HG03095 (cell line): Measurements from ENCODE around the gene KISS1.

ENCODE experiments used
- ATAC-seq: cut with Tn5 transposase; IDR thresholded peaks from one replicate; pipeline ENCODE4 v1.9.1; 2021; ENCODE audit warnings: moderate library complexity; ENCODE audit not compliant: unreplicated experiment

Gene KISS1

DNA sequence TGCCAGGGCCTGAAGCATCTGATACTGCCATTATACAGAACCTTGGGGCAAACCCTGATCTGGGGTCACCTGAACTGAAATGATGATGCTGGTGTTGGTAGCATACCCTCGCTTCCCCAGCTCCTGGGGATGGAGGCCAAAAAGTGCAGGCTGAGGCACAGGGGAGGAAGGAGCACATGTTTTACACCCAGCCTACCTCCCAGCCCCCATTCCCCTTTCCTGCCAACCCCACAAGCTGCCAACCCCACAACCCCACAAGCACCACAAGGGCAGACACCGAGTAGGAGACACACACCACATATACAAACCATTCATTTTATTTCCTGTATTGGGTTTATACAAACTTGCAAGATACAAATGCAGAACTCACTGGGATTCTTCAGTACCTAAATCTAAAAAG, 22.3 kb upstream of the KISS1 start:
- ATAC-seq, result no peak

DNA sequence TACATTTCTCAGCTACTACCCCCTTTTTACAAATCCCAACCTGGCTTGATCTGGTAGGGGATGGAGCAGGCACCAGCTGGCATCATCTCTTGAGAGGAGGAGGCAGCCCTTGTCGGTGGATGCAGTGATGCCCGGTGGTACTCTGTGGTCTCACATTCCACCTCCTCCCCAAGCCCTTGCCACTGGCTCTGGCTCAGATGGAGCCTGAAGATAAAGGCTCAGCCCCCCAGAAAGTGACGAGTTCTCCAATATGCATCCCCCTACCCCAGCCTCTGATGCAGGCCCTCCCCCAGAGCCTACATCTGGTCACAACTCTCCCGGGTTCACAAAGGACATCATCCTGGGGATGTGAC, 21.3 kb upstream of the KISS1 start:
- no peak for ATAC-seq

DNA sequence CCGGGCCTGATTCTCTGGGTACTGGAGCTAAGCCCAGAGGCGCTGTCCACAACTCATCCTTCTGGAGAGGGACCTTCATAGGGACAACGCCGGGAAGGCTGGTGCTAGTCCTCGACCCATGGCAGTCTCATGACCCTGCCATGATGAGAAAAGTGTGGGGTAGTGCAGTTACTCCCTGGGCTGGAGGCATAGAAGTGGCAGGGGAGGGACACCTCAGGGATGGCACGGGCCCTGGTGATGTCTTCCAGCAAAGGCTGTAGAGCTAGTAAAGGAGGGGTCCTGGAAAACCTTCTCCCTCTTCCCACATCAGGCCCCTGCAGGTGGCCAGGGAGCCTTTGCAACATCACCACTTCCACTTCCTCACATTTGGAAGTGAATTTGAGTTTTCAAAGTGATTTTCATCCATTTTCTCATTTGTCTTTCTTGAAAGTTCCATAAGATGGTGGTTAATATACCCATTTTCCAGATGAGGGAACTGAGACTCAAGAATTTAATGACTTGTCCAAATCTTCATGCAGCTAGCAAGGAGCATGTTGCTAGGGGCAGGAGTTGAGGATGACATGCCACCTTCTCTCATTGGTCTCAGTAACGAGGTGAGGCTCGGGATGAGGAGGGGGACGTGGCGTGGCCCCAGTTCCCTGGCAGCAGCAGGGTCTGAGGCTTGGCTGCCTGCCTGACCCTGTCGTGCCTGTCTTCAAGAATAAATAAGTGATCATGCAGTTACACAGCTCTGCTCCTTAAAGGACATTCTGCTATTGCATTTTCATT, 20.8 kb upstream of the KISS1 start:
- ATAC-seq, result no peak

DNA sequence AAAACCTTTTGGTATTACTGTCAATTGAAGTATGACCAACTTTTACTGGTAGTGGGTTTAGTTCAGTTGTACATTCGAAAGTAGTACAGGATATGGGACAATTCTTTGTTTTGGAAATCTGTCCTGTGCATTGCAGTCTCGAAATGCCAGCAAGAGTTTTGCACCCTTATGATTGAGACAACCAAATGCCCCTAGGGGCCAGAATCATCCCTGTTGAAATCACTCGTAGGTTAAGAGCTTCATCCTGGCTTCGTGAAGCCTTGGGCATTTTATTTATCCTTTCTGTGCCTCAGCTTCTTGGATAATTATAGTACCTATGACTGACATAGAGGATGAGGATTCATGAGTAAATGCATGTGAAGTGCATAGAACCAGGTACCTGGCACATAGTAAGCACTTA, 19.9 kb upstream of the KISS1 start:
- ATAC-seq, result no peak

DNA sequence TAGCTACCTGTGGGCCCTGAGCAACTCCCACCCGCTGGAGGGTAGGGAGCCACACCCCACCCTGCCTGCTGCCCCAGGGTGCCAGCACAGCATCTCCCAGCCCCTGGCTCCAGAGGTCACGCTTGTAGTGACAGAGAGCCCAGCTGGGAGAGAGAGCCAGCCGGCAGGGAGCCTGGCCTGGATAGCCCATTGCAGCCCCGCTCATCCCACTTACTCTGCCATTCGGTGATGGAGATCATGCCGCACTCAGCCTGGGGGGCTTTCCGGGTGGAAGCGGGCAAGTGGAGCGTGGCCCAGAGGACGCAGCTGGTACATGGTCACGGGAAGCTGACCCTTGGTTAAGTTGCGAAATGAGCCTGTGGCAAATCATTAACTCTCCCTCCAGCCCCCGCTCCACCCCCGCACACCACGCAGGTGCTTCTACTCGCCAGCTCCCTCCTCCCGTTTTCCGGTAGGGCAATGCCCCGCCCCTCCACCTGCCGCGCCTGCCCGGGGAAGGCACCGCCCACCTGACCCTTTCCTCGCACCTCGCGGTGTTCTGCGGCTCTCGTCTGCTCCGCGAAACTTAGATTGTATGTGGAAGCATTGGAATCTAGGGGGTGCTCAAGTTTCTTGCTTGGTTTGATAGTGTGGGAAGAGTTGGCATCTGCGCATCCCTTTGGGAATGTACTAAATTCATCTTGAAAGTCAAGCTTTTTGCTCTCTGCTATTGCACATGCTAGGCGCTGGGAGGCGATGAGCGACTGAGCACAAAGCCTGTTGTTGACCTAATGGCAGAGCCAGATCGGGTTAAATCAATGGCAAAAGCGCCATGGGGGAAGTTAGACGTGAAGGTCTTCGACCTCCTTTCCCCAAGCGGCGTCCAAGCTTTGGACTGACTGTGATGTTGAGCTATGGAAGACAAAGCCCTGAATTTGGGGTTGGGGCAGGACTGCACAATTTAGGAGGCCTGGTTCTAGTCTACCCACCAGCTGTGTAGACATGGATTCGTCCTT, 17.7 kb upstream of the KISS1 start, which contains the start of gene GOLT1A:
Gene GOLT1A (minus strand): TSS at position 321 of the 995 bp plus-strand sequence. CDS start 82 bp downstream, at position 239.
- ATAC-seq, result peak; percentile 67

DNA sequence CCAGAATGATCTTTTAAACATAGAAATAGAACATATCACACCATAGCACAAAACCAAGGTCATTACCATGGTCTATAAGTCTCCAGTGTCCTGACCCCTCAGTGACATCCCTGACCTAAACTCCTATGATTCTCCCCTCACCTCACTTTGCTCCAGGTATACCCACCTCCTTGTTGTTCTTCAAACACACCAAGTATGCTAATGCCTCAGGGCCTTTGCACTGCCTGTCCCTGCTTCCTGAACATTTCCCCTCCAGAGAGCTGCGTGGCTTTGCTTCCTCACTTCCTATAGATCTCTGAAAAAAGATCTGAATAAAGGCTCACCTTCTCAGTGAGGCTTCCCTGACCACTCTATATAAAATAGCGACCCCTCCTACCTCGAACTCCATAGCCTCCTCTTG, 16.4 kb upstream of the KISS1 start:
- ATAC-seq, result no peak

DNA sequence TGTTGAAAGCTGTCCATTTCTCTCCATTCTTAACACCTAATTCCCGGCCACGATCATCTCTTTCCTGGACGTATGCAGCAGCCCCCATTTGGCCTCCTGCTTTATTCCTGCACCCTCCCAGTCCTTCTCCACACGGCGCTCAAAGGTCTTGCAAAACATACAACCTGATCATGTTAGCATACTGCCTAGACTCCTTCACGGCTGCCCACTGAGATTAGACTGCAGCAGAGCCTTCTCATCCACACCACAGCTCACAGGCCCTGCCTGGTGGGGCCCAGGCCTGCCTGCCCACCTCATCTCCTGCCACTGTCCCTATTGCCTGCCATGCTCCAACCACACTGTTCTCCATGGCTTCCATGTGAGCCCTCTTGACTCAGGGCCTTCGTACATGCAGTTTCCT, 14.8 kb upstream of the KISS1 start:
- ATAC-seq, result no peak

DNA sequence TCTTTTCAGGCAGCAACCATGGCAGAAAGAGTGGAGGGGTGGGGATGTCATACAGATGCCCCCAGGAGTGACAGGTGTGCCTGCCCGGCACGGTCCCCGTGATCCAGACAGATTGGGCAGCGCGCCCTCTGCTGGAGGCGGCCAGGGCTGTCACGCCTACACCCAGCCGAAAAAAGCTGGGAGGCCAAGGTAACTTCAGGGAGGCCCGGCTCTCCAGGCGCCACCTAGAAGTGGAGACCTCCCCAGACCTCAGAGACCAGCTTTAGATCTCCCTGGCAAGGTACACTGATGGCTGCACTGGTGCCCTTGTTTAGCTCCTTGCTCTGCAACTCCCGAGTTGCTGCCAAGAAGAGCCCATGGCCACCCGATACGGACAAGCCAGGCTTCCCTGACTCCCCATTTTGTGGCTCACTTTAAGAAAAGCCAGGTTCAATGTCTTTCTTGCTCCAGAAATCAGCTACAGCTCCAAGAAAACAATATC, 10.9 kb upstream of the KISS1 start:
- peak; percentile 77 for ATAC-seq

DNA sequence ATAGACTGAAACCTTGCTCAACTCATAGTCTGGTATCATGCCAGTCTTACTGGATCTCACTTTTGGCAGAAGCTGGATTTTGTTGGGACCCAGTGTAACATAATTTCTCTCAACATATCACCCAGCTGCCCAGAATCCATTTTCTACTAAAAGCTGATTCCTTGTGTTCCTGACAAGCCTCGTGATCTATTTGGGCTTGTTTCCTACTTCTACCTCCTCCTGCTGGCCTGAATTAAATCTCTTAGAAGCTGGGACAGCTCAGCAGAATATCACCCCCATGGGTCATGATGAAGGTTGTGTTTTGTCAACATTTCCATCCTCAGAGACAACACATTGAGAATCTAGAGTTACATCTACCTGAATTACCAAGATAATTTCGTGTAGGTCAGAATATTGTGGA, 9.8 kb upstream of the KISS1 start:
- no peak for ATAC-seq

DNA sequence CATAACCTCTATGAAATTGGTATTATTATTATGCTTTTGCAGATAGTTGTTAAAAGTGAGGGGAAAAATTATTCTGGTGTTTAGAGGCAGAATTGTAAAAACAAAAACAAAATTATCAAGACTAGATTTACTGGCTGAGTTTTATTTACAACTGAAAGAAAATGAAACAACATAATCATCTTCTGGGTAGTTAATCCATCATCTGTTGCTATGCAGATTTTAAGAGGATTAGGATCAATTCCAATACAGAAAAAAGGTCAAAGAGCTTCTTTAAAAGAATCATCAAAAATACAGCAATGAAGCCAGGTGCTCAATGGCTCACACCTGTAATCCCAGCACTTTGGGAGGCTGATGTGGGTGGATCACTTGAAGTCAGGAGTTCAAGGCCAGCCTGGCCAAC, 9.2 kb upstream of the KISS1 start:
- ATAC-seq, result no peak

DNA sequence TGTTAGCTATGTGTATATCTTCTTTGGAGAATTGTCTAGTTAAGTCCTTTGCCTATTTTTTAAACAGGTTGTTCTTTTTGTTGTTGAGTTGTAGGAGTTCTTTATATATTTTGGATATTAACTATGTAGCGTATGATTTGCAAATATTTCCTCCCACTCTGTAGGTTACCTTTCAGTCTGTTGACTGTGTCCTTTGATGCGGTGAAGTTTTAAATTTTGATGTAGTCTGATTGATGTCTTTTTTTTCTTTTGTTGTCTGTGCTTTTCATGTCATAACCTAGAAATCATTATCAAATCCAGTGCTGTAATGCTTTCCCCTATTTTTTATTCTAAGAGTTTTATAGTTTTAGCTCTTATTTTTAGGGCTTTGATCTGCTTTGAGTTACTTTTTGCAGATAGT, 8.7 kb upstream of the KISS1 start:
- ATAC-seq, result no peak

DNA sequence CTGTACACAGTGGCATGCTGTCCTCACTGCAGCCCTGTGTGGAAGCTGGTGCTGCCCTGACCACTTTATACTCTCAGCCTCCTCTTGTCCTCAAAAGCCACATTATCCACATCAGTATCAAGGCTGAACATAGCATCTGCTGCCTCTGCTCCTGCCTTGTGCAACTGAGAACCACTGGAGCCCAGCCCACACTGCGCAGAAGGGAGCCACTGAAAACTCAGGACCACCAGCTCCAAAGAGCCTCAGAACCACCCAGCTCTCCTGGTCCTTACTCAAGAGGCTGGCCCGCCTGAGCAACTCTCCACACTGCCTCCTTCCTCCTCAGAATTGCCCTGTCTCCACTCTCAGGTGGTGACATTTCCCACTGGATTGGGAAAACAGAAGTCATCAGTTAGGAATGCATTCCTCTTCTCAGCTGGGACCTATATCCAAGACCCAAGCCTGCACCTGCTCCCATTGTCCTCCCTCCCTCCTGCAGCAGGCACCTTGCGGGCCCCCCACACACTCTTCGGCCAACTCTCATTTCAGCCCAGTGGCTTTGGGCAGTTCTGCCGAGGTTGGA, 7.0 kb upstream of the KISS1 start:
- no peak for ATAC-seq

DNA sequence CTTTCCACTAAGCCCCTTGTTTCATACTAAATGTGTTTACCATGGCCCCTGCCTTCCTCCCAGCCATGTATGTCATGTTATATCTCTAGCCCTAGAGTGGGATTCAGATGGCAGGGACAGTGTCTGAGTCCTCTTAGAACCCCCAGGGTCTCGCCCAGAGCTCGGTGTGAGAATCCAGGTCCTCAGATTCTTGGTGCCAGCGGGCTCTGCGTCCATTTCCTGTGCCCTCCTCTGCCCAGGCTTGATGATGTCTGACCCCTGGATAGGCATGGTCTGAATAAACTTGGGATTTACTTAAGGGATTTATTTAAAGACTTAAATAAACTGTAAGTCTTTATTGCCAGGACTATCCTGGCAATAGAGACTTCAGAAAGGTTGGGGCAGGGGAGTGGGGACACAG, 6.2 kb upstream of the KISS1 start:
- ATAC-seq, result no peak

DNA sequence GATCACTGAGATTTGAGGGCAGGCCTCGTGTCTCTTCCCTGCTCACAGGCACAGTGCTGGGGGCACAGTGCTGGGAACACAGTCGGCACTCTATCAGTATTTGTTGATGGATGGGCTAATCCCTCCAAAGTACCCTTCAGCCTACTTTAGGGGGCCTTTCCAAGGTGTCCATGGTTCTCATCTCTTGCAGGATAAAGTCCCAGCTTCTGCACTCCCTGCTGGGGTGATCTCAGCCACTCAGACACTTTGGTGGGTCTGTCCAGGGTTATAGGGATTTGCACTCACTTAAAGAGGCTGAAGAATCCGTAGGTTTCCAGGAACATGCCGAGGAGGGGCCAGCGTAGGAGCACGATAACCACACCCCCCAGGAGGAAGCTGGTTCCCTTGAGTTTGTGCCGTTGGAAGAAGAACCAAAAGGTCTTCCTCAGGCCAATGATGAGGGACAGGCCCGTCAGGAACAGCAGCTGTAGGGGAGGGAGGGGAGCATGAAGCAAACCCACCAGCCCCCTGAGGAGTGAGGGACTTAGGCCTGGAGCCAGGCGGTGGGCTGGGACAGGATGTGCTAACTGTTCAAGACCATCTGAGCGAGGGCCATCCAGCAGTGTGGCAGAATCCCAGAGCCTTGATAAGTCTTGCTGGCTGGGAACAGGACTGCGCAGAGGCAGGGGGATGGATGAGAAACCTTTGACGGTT, 5.2 kb upstream of the KISS1 start:
- ATAC-seq, result no peak

DNA sequence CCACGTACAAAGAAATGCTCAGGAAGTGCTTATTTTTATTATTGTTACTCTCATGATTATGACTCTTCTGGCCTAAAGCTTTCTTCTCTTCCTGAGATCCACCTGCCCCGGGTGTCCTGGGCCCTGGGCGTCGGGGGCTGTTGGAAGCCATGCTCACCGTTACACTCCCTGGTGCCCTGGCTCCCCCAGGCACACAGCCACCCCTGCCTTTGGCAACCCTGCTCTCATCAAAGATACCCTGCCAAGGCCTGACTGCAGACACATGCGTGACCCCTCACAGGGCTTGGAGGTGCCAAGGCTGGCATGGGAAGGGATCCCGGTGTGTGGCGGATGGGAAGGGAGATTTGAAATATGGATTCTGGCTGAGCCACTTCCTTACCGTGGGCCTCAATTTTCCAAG, 3.3 kb upstream of the KISS1 start:
- no peak for ATAC-seq

DNA sequence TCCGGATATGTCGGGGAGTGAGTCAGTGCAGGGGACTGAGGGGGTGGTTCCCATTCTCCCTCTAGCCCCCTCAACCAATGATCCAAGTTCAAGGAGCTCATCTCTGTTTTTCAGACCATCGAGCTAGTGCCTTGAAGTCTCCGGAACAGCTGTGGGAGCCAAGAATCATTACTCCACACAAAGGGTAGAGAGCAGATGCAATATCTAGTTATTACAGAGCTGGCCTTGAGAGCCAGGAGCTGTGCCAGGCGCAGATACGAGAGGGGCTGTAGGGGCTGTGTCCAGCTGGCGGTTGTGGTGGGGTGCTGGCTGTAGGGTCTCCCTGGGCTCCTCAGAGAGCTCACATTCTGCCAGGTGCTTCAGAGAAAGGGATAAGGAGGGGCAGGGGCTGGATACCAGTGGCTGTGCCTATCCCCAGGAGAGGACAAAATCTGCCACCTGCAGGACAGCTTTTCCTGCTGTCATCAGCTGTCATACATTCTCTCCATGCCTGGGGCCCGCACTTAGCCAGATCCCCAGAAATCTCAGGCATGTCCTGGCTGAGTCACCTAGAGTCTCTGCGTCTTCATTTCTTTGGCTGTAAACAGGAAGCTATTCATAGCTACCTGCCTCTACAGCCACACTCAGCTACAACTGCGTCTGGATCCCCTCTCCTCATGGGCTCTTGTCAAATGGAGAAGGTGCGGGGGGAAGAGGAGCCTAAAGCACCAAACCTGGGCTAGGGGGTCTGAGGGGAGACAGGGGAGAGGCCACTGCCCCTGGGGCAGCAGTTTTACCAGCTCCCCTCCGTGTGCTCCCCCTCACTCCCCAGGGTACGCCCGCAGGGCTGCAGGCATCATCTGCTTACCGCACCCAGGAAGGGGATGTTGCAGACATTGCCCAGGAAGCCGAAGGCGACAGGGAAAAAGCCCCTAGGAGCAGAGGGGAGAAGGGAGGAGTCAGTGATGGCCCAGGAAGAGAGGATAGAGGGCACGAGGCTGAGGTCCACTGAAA, 2.4 kb upstream of the KISS1 start:
- no peak for ATAC-seq

DNA sequence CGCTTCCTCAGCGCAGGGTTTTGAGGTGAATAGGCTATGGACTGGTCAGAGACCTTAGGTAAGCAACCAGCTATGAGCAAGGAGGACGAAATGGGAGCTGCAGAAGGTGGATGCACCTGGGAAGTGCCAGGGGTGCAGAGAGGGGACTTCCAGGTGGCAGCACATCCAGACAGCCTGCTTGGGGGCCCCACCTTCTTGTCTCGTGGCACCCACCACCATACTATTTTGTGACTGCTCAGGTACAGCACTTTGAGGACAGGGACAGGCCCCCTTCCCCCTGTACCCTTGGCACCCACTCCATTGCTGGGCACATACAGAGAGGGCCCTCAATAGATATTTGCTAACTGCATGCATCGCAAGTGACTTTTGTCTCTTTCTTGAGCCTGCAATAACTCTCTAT, 777 bp upstream of the KISS1 start:
- no peak for ATAC-seq

DNA sequence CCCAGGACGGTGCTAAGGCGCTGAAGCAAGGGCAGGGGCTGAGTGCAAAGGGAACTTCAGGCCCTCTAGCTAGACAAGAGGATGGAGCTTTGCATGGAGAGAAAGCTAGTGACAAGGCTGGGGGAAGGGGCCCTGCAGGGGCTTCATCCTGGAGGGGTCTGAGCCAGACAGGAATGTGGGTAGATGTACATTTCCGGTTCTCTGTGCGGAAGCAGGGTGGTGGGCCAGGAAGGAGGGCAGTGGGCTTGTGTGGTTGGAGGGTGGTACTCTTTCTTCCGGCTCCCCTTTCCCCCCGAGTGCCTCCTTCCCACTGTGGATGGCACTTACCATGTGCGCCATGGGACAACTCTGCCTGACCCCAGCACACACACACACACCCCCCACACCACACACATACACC, 1.5 kb downstream of the KISS1 start:
- no peak for ATAC-seq

DNA sequence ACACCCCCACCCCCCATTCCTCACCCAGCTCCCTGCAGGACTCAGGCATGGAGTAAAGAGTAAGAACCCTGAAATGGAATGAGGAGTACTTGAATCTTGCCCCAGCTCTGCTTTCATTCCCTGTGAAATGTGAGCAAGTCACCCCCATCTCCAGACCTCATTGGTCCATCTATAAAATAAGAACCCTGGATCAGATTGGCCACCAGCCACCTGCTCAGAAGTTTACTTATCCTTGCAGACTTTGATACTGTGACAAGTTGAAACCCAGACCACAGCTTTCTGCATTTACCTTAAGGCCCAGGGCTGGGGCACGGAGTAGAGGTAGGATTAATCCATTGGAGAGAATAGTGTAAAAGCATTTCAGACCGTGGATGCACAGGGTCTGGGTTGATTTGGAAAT, 2.2 kb downstream of the KISS1 start:
- no peak for ATAC-seq
